Measurements from ENCODE around the gene PPP1R15B.

DNA sequence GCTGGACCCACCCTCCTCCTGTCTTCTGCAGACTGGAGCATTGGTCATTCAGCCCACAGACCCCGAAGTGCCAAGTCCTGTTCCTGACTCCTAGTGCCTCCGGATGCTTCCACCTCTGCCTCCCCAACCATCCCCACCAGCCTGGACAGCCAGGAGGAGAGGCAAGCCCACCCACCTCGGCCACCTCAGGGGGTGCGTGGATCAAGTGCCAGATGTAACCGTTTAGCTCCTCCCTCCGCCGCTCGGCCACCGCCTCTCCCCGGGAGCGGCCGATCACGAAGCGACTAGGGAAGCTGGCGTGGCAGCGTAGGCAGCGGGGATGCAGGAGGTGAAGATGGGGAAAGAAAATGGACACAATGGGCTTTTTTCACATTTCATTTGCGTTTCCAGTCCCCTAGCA is 18.1 kb upstream of the PPP1R15B start:
- TF ChIP-seq POLR2A (IDR thresholded peaks at IDR 0.05) (no peak), CTCF (IDR thresholded peaks at IDR 0.05) (no peak)

Measured in esophagus squamous epithelium (tissue), 4 donors.